ENCODE data around the gene CALY.

The CALY gene

GRCh38 chr10:133378251-133379096 lies 41.8 kb upstream of the CALY start:
- ChIA-PET CTCF (interaction anchor here (1.3 kb wide), 1 partner anchor 49 kb away, joined by 6 read pairs; no protein-coding TSS in a partner anchor), POLR2A (interaction anchor here (1.0 to 1.4 kb wide), 3 partner anchors 10 to 16 kb away, joined by 3 to 5 read pairs (median 3); no protein-coding TSS in a partner anchor)
- Histone ChIP-seq H3K9me3 (ENCODE audit: control insufficient read depth, insufficient read depth, low read depth, low read length) (no peaks in the 10 kb centered on the region), H3K36me3 (ENCODE audit: control insufficient read depth in 2 of 2, insufficient read depth in 1 of 2, low read length in 2 of 2) (no peaks in the 10 kb centered on the region), H3K27ac (ENCODE audit: extremely low read depth, low read depth, low read length) (no peak overlapping the region; the same call in 1 of the 2 replicates), H3K4me1 (ENCODE audit: control insufficient read depth, insufficient read depth, low read length) (peaks cover 9% of the 10 kb centered on the region), H3K4me3 (ENCODE audit: low read depth, low read length) (peak overlapping the region; percentile 50)
- TF ChIP-seq AEBP2 (tag by site-specific recombination; IDR thresholded peaks at IDR 0.05; ENCODE audit: borderline replicate concordance) (no peak), SCRT1 (tag by site-specific recombination; IDR thresholded peaks at IDR 0.05; ENCODE audit: borderline replicate concordance) (no peak), ZNF404 (tag by site-specific recombination; IDR thresholded peaks at IDR 0.05) (no peak), ZBTB48 (tag by site-specific recombination; IDR thresholded peaks at IDR 0.05) (peak; percentile 80; the same call in 1 of the 2 replicates), ZNF341 (tag by site-specific recombination; IDR thresholded peaks at IDR 0.05; ENCODE audit: low read depth) (peak; percentile 74), ZNF791 (tag by site-specific recombination; IDR thresholded peaks at IDR 0.05) (no peak), ZNF660 (tag by site-specific recombination; IDR thresholded peaks at IDR 0.05) (no peak; the same call in 1 of the 2 replicates), ZNF350 (tag by site-specific recombination; IDR thresholded peaks at IDR 0.05) (no peak), ZEB2 (tag by site-specific recombination; IDR thresholded peaks at IDR 0.05) (0 out of 2 replicates have a peak, but pooled peaks have one; percentile 18), ZNF24 (tag by site-specific recombination; IDR thresholded peaks at IDR 0.05) (no peak), KLF8 (tag by site-specific recombination; IDR thresholded peaks at IDR 0.05) (peak; percentile 38), ZNF510 (tag by site-specific recombination; IDR thresholded peaks at IDR 0.05; ENCODE audit: insufficient replicate concordance) (no peak), PRDM6 (tag by site-specific recombination; IDR thresholded peaks at IDR 0.05) (no peak), CTCF (tag by site-specific recombination; IDR thresholded peaks at IDR 0.05) (peak; percentile 29; the same call in 1 of the 2 replicates), ZNF624 (tag by site-specific recombination; IDR thresholded peaks at IDR 0.05) (no peak), ZNF175 (tag by site-specific recombination; IDR thresholded peaks at IDR 0.05) (no peak), ZNF221 (tag by site-specific recombination; IDR thresholded peaks at IDR 0.05; ENCODE audit: borderline replicate concordance) (no peak), WT1 (tag by site-specific recombination; IDR thresholded peaks at IDR 0.05) (no peak), REST (tag by site-specific recombination; IDR thresholded peaks at IDR 0.05) (no peak), ZNF23 (tag by site-specific recombination; IDR thresholded peaks at IDR 0.05; ENCODE audit: borderline replicate concordance) (no peak), HOXC10 (CRISPR knock-in tag; IDR thresholded peaks at IDR 0.05) (no peak), ZNF48 (tag by site-specific recombination; IDR thresholded peaks at IDR 0.05) (no peak), SETDB1 (IDR thresholded peaks at IDR 0.05; ENCODE audit: insufficient read length, low read length) (no peak), ZFHX2 (tag by site-specific recombination; conservative IDR thresholded peaks at IDR 0.05) (0 out of 2 replicates have a peak, but pooled peaks have one; percentile 56), HOXA7 (CRISPR knock-in tag; IDR thresholded peaks at IDR 0.05; ENCODE audit: borderline replicate concordance) (no peak), ELK4 (IDR thresholded peaks at IDR 0.05; ENCODE audit: borderline replicate concordance, low read depth, low read length) (no peak)
